Measurements from ENCODE around the gene ELAC1. TPM values are rescaled to one million over a fixed set of nuclear protein-coding genes. Genes with fewer than 3 reads are reported as not detected.
"Not testable (repeated sequence)": the region's sequence is repeated elsewhere in the genome, so short reads cannot be mapped to it uniquely, and the experiment has no call there.

The ELAC1 gene
- total and polyA plus RNA-seq, 10 donors, result 5.3 to 12.1 (median 9.2) TPM

GRCh38 chr18:50956116-50956515 lies 11.7 kb upstream of the ELAC1 start:
- no peak for DNase-seq
- TF ChIP-seq POLR2A (IDR thresholded peaks at IDR 0.05) (no peak), POLR2AphosphoS5 (IDR thresholded peaks at IDR 0.05) (no peak), CTCF (IDR thresholded peaks at IDR 0.05 in 8 of 11, conservative IDR thresholded peaks at IDR 0.05 in 3 of 11) (no peak)
- intact Hi-C loops (cut with DNase I; ENCODE audit: low total_unique reads), result no loop called here
- Histone ChIP-seq H3K4me3 (no peak overlapping the region), H3K27me3 (replicated peaks in 1 of 7) (no peaks in the 10 kb centered on the region), H3K36me3 (no peaks in the 10 kb centered on the region), H3K4me1 (no peaks in the 10 kb centered on the region), H3K27ac (no peak overlapping the region), H3K9me3 (peaks cover 0 to 14% (median 9%) of the 10 kb centered on the region in 8 donors)
- WGBS, 5 donors, result 92 to 97% (median 95%) methylated on average over 3 of the region's 3 CpGs

GRCh38 chr18:50961974-50962373 lies 5.9 kb upstream of the ELAC1 start:
- Histone ChIP-seq H3K4me3 (no peak overlapping the region), H3K27ac (no peak overlapping the region), H3K36me3 (no peaks in the 10 kb centered on the region), H3K9me3 (peaks cover 11 to 44% (median 38%) of the 10 kb centered on the region in 8 donors), H3K4me1 (no peaks in the 10 kb centered on the region), H3K27me3 (replicated peaks in 1 of 7) (no peaks in the 10 kb centered on the region)
- no peak for DNase-seq
- TF ChIP-seq POLR2A (IDR thresholded peaks at IDR 0.05) (no peak), CTCF (IDR thresholded peaks at IDR 0.05 in 8 of 11, conservative IDR thresholded peaks at IDR 0.05 in 3 of 11) (no peak), POLR2AphosphoS5 (IDR thresholded peaks at IDR 0.05) (no peak)
- intact Hi-C loops (cut with DNase I; ENCODE audit: low total_unique reads), result no loop called here
- 63 to 88% (median 73%) methylated on average over 1 of the region's 1 CpG for WGBS, 5 donors

GRCh38 chr18:50969448-50969847 lies 1.6 kb downstream of the ELAC1 start:
- no peak for DNase-seq
- intact Hi-C loops (cut with DNase I; ENCODE audit: low total_unique reads), result loop anchor here (5.0 kb wide), 2 partner anchors 63 to 87 kb away; partner anchors contain the start of gene SMAD4
- Histone ChIP-seq H3K4me1 (peaks cover 6 to 27% (median 17%) of the 10 kb centered on the region in 6 donors), H3K36me3 (peaks cover 0 to 2% (median 0%) of the 10 kb centered on the region in 6 donors), H3K4me3 (peak overlapping the region in 1 of 8 donors; percentile 93), H3K27ac (peak overlapping the region in 2 of 8 donors; percentile 97 to 99), H3K9me3 (no peaks in the 10 kb centered on the region), H3K27me3 (replicated peaks in 1 of 7) (no peaks in the 10 kb centered on the region)
- 84 to 89% (median 86%) methylated on average over 5 of the region's 5 CpGs for WGBS, 5 donors
- no peak for TF ChIP-seq POLR2A (IDR thresholded peaks at IDR 0.05)
- no peak for TF ChIP-seq CTCF (IDR thresholded peaks at IDR 0.05 in 8 of 11, conservative IDR thresholded peaks at IDR 0.05 in 3 of 11)
- no peak for TF ChIP-seq POLR2AphosphoS5 (IDR thresholded peaks at IDR 0.05)

- H3K4me1 ChIP-seq, result peaks cover 6 to 27% (median 17%) of the 10 kb centered on the region in 6 donors
- no peak for DNase-seq
- intact Hi-C loops (cut with DNase I; ENCODE audit: low total_unique reads), result no loop called here
- WGBS, 5 donors, result 70 to 93% (median 73%) methylated on average over 2 of the region's 2 CpGs
- H3K9me3 ChIP-seq, result no peaks in the 10 kb centered on the region
- H3K4me3 ChIP-seq, result no peak overlapping the region
- no peaks in the 10 kb centered on the region for H3K27me3 ChIP-seq (replicated peaks in 1 of 7)
- no peak for TF ChIP-seq POLR2A (IDR thresholded peaks at IDR 0.05)
- no peak for TF ChIP-seq POLR2AphosphoS5 (IDR thresholded peaks at IDR 0.05)
- no peak for TF ChIP-seq CTCF (IDR thresholded peaks at IDR 0.05 in 8 of 11, conservative IDR thresholded peaks at IDR 0.05 in 3 of 11)
- H3K27ac ChIP-seq, result no peak overlapping the region
- H3K36me3 ChIP-seq, result peaks cover 0 to 8% (median 3%) of the 10 kb centered on the region in 6 donors
Observed at GRCh38 chr18:50970006-50970405, 2.2 kb downstream of the ELAC1 start.

- DNase-seq; intact Hi-C loops (cut with DNase I; ENCODE audit: low total_unique reads); H3K27ac ChIP-seq: not testable (repeated sequence)
Observed at GRCh38 chr18:50972404-50972803, 4.6 kb downstream of the ELAC1 start.

More at GRCh38 chr18:50972404-50972803, 4.6 kb downstream of the ELAC1 start:
- peaks cover 6 to 25% (median 17%) of the 10 kb centered on the region in 6 donors for H3K4me1 ChIP-seq
- H3K36me3 ChIP-seq, result peaks cover 3 to 32% (median 26%) of the 10 kb centered on the region in 6 donors
- H3K4me3 ChIP-seq; H3K27me3 ChIP-seq (replicated peaks in 1 of 7): not testable (repeated sequence)
- 82 to 91% (median 88%) methylated on average over 5 of the region's 5 CpGs for WGBS, 5 donors
- H3K9me3 ChIP-seq, result peaks cover 0 to 12% (median 9%) of the 10 kb centered on the region in 8 donors
